Activated T-cell treated with anti-CD3 and anti-CD28 coated beads, Interleukin-2, amount 50 U/mL, for 72 hours (primary cell): ENCODE results near the gene PAPOLB. TPM values are rescaled to one million over a fixed set of nuclear protein-coding genes. Genes with fewer than 3 reads are reported as not detected.

Source experiments
- total RNA-seq, 2 donors: library from RNA; stranded (reverse); gene quantifications; one replicate each; pipeline ENCODE4 v1.2.3, GENCODE V29; 2022

PAPOLB gene
- total RNA-seq, 2 donors from 2014 or later, result 0.05 TPM; not detected in 1

Other genes starting within 250 kb of the PAPOLB start
- 10 to 100 TPM; 38.6 to 41.0 TPM for gene FOXK1, start 179.7 kb downstream of the PAPOLB start, total RNA-seq
- gene AP5Z1, start 86.4 kb downstream of the PAPOLB start, total RNA-seq, result 10 to 100 TPM; 38.1 to 39.0 TPM
- under 1 TPM; 0.50 to 0.53 TPM for gene RADIL, start 21.7 kb upstream of the PAPOLB start, total RNA-seq
- gene MMD2, start 97.2 kb upstream of the PAPOLB start, total RNA-seq, result not detected
- gene RBAK, start 183.8 kb upstream of the PAPOLB start, total RNA-seq, result 10 to 100 TPM; 12.9 to 14.8 TPM